GM19025 (cell line): ENCODE results near the gene TTC6.
"Not testable (repeated sequence)": the region's sequence is repeated elsewhere in the genome, so short reads cannot be mapped to it uniquely, and the experiment has no call there.

Experiments
- ATAC-seq: cut with Tn5 transposase; IDR thresholded peaks from one replicate; pipeline ENCODE4 v1.9.1; 2021; ENCODE audit warnings: mild to moderate bottlenecking, low read depth, moderate library complexity; ENCODE audit not compliant: unreplicated experiment

The TTC6 gene

GRCh38 chr14:37594971-37595808 lies at the start of gene TTC6, which contains the start of gene FOXA1:
TSS of gene TTC6 (plus strand) at chr14:37595629. CDS start at chr14:37622065, 26,436 bp downstream.
TSS of gene FOXA1 (minus strand) at chr14:37595249. CDS start at chr14:37594972, 277 bp downstream.
- ATAC-seq = no peak

GRCh38 chr14:37546621-37547447 lies 48.6 kb upstream of the TTC6 start:
- ATAC-seq = no peak

DNA sequence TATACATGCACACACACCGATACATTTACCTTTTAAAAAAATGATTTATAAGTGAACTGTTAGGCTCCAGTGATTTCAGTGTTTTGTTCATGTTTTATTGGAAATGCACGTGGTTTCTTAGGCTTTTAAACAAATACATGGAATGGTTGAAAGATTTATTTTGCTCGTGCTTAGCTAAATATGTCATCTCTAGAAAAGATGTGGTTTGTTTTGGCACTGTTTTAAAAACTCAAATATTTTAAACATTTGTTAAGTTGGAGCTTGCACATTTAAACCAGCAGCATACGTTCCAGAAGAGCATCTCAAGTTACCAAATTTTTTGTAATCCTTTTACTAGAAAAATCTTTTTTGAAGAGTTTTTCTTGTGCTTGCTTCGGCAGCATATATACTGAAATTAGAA lies 44.9 kb upstream of the TTC6 start:
- ATAC-seq = no peak

- ATAC-seq = no peak
Observed at GRCh38 chr14:37551119-37551518, 44.3 kb upstream of the TTC6 start.

DNA sequence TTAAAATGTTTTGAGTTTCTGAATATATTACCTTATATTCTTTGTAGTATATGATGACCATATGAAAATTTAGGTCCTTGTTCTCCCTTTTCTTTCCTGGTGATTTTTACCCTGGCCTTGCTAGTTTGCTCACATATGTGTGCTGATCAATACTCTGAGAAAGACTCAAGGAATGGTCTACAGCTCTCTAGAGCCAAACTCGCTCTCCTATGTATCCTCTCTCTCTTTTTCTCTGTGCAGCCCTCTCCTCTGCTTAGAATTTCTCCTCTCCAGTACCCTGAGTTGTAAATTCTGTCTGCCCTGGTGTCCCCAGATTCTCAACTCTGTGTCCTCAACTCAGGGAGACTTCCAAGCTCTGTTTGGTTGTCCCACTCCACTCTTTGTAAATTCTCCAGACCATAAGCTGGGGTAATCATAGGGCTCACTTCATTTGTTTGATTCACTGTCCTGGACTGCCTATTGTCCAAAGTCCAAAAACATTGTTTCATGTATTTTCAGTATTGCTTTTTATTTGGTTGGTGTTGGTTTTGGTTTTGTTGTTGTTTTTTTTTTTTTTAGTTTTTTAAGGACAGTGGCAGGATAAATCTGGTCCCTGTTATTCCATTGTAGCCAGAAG lies 41.4 kb upstream of the TTC6 start:
- no peak for ATAC-seq

- not testable (repeated sequence) for ATAC-seq
Observed at GRCh38 chr14:37555596-37555995, 39.8 kb upstream of the TTC6 start.

DNA sequence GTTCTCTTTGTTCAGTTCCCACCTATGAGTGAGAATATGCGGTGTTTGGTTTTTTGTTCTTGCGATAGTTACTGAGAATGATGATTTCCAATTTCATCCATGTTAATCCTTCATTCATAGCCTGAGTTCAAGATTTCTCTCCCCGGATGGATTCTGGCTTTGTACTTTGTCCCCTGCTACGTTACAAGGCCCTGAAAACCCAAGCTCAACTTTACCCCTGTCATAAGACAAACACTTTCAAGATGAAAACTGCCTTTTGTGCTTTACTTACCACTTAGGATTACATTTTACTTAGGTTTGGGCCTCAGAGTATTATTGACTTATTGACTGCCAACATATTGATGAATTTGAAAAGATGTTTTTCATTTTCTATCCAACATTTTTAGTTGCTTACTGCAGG lies 36.7 kb upstream of the TTC6 start:
- ATAC-seq = no peak

GRCh38 chr14:37559386-37559785 lies 36.0 kb upstream of the TTC6 start:
- no peak for ATAC-seq

GRCh38 chr14:37563189-37563588 lies 32.2 kb upstream of the TTC6 start:
- ATAC-seq = no peak

DNA sequence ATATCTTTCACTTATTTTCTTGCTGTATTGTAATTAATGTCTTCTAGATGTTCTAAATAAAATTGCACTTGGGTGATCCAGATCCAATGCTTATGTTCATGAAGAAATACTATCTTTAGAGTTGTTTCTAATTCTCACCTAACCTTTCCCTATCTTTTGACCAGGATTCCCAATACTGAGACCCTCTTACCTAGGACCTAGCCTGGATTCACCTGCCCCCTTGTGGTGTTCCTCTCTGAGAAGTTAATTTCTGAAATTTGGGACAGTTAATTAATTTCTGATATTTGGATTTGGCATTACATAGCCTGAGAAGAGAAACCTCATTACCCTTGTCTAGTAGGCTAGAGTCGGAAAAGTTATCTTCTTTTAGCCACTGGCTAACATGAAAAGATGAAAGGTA lies 29.9 kb upstream of the TTC6 start:
- ATAC-seq = no peak

DNA sequence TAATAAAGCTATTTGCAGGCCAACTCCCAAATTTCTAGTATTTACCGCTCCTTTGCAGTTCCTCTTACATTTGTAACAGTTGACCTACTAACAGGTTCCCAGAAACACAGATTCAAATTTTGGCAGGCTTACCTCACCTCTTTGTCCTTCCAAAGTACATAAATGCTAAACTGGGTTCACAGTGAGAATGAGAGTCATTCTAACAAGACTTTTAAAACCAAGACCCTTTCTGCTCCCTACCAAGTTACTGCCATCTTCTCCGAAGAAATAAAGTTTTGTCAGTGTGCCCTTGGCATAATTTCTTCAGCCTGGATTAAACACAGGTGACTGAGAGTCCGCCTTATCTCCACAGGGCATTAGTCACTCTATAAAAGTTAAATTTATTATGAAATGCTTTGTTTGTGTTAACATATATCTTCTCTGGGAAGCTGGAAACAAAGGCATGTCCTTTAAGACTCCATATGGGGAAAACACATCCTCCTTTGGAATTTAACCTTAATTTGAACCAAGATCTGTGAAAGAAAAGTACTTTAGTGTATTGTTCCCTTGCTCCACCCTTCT lies 28.5 kb upstream of the TTC6 start:
- ATAC-seq = no peak

- ATAC-seq = no peak
Observed at GRCh38 chr14:37569729-37570128, 25.7 kb upstream of the TTC6 start.

DNA sequence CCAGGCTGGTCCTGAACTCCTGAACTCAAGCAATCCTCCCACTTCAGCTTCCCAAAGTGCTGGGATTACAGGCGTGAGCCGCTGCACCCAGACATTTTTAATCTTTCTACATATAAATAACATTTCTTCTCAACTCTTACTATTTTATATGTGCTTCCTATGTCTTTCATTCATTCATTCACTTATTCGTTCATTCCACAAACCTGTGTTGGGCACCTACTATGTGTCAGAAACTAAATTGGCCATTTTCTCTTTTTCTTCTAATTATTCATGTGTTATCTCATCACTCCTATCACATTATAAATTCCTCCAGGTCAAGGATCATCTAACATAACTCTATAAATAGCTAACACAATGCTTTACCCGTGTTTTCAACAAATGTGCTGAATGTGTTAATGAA lies 24.0 kb upstream of the TTC6 start:
- ATAC-seq = no peak

- no peak for ATAC-seq
Observed at GRCh38 chr14:37573356-37573755, 22.1 kb upstream of the TTC6 start.

DNA sequence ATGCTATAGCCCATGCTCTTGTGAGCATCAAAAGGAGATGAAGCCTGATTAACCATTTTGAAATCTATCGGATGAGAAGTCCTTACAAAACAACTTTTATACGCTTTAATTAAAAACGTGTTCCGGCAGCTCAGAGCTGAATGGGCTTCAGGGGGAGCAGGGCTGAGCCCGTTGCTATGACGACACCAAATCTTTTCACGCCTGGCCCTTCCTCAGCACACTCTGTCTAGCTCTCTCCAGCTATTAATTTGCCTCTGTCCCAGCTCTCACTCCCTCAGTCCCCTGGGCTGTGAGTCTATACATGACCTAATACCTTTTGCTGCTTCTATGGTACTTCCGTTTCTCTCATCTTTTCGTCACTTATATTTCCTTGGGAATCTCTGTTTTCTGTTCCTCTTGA lies 16.2 kb upstream of the TTC6 start:
- no peak for ATAC-seq

DNA sequence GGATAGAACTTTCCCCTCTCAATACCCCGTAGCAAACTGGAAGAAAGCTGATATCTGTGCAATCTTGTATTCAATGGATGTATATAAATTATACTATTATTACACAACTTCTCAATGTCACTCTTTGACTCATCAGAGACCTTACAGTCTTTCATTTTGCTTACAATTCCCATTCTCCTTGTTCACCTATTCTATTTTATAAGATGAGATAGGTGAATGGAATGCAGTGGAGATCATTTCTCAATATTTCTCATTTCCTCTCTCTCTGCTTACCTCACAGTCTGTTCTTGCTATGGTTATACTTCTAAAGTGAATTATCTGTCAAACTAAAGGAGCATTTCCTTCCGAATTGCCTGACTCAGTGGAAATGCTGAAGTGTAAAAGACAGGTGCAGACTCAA lies 15.3 kb upstream of the TTC6 start:
- no peak for ATAC-seq

- ATAC-seq = no peak
Observed at GRCh38 chr14:37583358-37584210, 11.8 kb upstream of the TTC6 start.

GRCh38 chr14:37584211-37585100 lies 11.0 kb upstream of the TTC6 start:
- ATAC-seq = no peak

GRCh38 chr14:37585101-37585511 lies 10.3 kb upstream of the TTC6 start:
- ATAC-seq = no peak
